CD4-positive, alpha-beta memory T cell (primary cell): Measurements from ENCODE around the gene GHDC. TPM values are rescaled to one million over a fixed set of nuclear protein-coding genes. Genes with fewer than 3 reads are reported as not detected.
A peak's percentile ranks its signal among the peaks of the same experiment; 100 is the strongest.

Source experiments
- CTCF ChIA-PET: fragments of 350-600 bp; sonication (Branson Sonifier 250); formaldehyde crosslinking; loops from one replicate; lab custom pipeline; 2021; ENCODE audit warnings: inconsistent platforms; ENCODE audit not compliant: partially characterized antibody; lab: Charles Lee
- POLR2A ChIA-PET: fragments of 350-600 bp; sonication (Branson Sonifier 250); formaldehyde crosslinking; loops from one replicate; lab custom pipeline; 2021; ENCODE audit not compliant: partially characterized antibody; lab: Charles Lee
- DNase-seq, 5 donors: peaks; one replicate each; pipeline versions ENCODE4 v3.0.0 to v3.0.0-alpha.2; 2020 to 2022; ENCODE audit warnings: mixed read lengths in 1 of 5
- H3K27ac ChIP-seq: one replicate; pipeline ENCODE4 v1.7.0; 2013; ENCODE audit warnings: low read depth, low read length
- H3K27me3 ChIP-seq: 2 replicates; pipeline ENCODE4 v1.7.0; 2013; ENCODE audit warnings: mild to moderate bottlenecking, low read length, moderate library complexity; ENCODE audit not compliant: insufficient read depth
- H3K36me3 ChIP-seq: 2 replicates; pipeline ENCODE4 v1.7.0; 2013; ENCODE audit warnings: mild to moderate bottlenecking, low read length, moderate library complexity; ENCODE audit not compliant: insufficient read depth
- H3K4me1 ChIP-seq: 2 replicates; pipeline ENCODE4 v1.7.0; 2013; ENCODE audit warnings: mild to moderate bottlenecking, low read length, moderate library complexity; ENCODE audit not compliant: insufficient read depth
- H3K4me3 ChIP-seq, 2 donors: one replicate each; pipeline ENCODE4 v1.7.0; 2013; ENCODE audit warnings: low read length in 2 of 2, mild to moderate bottlenecking in 1 of 2
- H3K9me3 ChIP-seq, 2 donors: one replicate each; pipeline ENCODE4 v1.7.0; 2013; ENCODE audit warnings: low read length in 2 of 2, control low read depth in 1 of 2; ENCODE audit not compliant: control insufficient read depth in 1 of 2
- H3K27ac Mint-ChIP-seq, 7 donors: one replicate each; pipeline ENCODE4 v1.8.0; 2020 to 2021; ENCODE audit warnings: mixed read lengths in 7 of 7, mild to moderate bottlenecking in 6 of 7, inconsistent platforms in 3 of 7, moderate library complexity in 3 of 7
- H3K27me3 Mint-ChIP-seq, 2 donors: one replicate each; pipeline ENCODE4 v1.8.0; 2020 to 2021; ENCODE audit warnings: mixed read lengths in 2 of 2
- H3K36me3 Mint-ChIP-seq, 2 donors: one replicate each; pipeline ENCODE4 v1.8.0; 2020 to 2021; ENCODE audit warnings: mixed read lengths in 2 of 2, inconsistent platforms in 1 of 2, mild to moderate bottlenecking in 1 of 2
- H3K4me1 Mint-ChIP-seq, 4 donors: one replicate each; pipeline ENCODE4 v1.8.0; 2020 to 2021; ENCODE audit warnings: mixed read lengths in 4 of 4, mild to moderate bottlenecking in 1 of 4
- H3K4me3 Mint-ChIP-seq, 8 donors: one replicate each; pipeline ENCODE4 v1.8.0; 2020 to 2021; ENCODE audit warnings: mixed read lengths in 8 of 8, mild to moderate bottlenecking in 7 of 8, moderate library complexity in 6 of 8, inconsistent platforms in 3 of 8
- H3K9me3 Mint-ChIP-seq, 8 donors: one replicate each; pipeline ENCODE4 v1.8.0; 2020 to 2021; ENCODE audit warnings: mixed read lengths in 8 of 8, mild to moderate bottlenecking in 5 of 8, inconsistent platforms in 3 of 8, moderate library complexity in 1 of 8
- intact Hi-C: fragments of 100-400 bp; cut with micrococcal nuclease; formaldehyde crosslinking; loops from one replicate; pipeline ENCODE4 v1.15.1; 2023
- polyA plus RNA-seq, 2 donors: library from polyadenylated mRNA; unstranded; fragments of 300-500 nt; fragmentation: Illumina TruSeq; gene quantifications; one replicate each; pipeline ENCODE4 v1.2.3, GENCODE V29; 2021
- total RNA-seq, 2 experiments: library from RNA; stranded (reverse); gene quantifications; one replicate each; pipeline ENCODE4 v1.2.3, GENCODE V29; 2021

Gene GHDC
- total and polyA plus RNA-seq, 4 experiments from 2014 or later: 12.9 to 25.3 (median 20.9) TPM

DNA sequence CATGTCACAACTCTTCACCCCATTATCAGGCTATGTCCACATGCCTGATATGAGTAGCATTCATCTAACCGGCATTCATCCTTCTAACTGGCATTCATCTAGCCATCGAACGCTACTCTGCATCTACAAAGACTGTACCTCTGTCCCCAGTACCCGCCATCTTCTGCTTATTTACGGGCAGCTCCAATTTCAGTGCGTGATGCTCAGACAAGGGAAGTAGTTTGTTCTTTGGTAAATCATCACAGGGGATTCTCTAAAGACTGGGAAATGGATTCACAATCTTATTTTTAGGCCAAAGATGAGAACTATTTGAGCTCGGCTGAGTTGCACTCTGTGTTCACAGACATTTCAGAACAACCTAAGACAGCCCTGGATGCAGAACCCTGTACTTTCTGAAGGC lies 42.5 kb upstream of the GHDC start:
- peaks cover 0 to 13% of the 10 kb centered on the region in 2 donors for H3K36me3 Mint-ChIP-seq

DNA sequence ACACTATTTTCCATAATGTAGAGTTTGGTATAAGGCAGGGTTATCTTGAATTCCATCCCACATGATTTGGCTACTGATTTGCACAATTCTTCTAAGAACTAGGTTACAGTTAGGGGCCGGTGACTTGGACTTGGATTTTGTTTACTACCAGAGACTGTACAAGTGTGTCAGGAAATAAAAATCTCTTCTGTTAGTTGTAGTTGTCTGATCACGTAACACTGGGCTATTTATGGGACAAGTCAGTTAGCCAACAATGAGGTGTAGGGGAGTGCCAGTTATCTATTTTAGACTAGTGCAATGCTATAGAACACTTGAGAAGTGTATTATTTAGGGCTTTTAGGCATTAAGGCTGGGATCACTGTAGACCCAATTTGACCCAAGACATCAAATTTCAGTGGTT lies 39.7 kb upstream of the GHDC start:
- H3K4me1 ChIP-seq: peaks cover 42% of the 10 kb centered on the region
- CTCF ChIA-PET: interaction anchor here (4.3 kb wide), 1 partner anchor 11 kb away, joined by 22 read pairs; no protein-coding TSS in a partner anchor
- no peak overlapping the region for H3K4me3 ChIP-seq
- H3K36me3 ChIP-seq: peaks cover 18% of the 10 kb centered on the region
- Mint-ChIP-seq H3K4me1 (peaks cover 27 to 55% (median 43%) of the 10 kb centered on the region in 4 donors), H3K27ac (peak overlapping the region in 6 of 7 donors; percentile 8 to 57 (median 45)), H3K4me3 (peak overlapping the region in 1 of 8 donors; percentile 17), H3K9me3 (no peaks in the 10 kb centered on the region), H3K36me3 (peaks cover 5 to 15% of the 10 kb centered on the region in 2 donors), H3K27me3 (no peaks in the 10 kb centered on the region)
- intact Hi-C loops: no loop called here
- no peaks in the 10 kb centered on the region for H3K27me3 ChIP-seq
- H3K27ac ChIP-seq: no peak overlapping the region
- no peak for DNase-seq
- H3K9me3 ChIP-seq: no peaks in the 10 kb centered on the region
- POLR2A ChIA-PET: interaction anchor here (4.5 kb wide), 1 partner anchor 14 kb away, joined by 30 read pairs; no protein-coding TSS in a partner anchor

More for the DNA sequence above, 42.5 kb upstream of the GHDC start:
- no peak overlapping the region for H3K4me3 ChIP-seq
- H3K27me3 ChIP-seq: no peaks in the 10 kb centered on the region
- no peak overlapping the region for H3K27ac ChIP-seq
- H3K4me1 Mint-ChIP-seq: peaks cover 33 to 63% (median 51%) of the 10 kb centered on the region in 4 donors
- CTCF ChIA-PET: interaction anchor here (0.6 to 4.3 kb wide), 3 partner anchors 14 to 53 kb away, joined by 3 to 22 read pairs (median 4); no protein-coding TSS in a partner anchor
- H3K27ac Mint-ChIP-seq: peak overlapping the region in 6 of 7 donors; percentile 7 to 75 (median 46)
- intact Hi-C loops: no loop called here
- H3K36me3 ChIP-seq: peaks cover 7% of the 10 kb centered on the region
- no peaks in the 10 kb centered on the region for H3K9me3 ChIP-seq
- no peaks in the 10 kb centered on the region for H3K27me3 Mint-ChIP-seq
- POLR2A ChIA-PET: interaction anchor here (0.5 to 4.5 kb wide), 3 partner anchors 8 to 40 kb away, joined by 3 to 30 read pairs (median 3); no protein-coding TSS in a partner anchor
- peaks cover 38% of the 10 kb centered on the region for H3K4me1 ChIP-seq
- H3K9me3 Mint-ChIP-seq: no peaks in the 10 kb centered on the region
- no peak overlapping the region for H3K4me3 Mint-ChIP-seq
- DNase-seq: no peak

- intact Hi-C loops: no loop called here
- Mint-ChIP-seq H3K36me3 (peaks cover 8 to 23% of the 10 kb centered on the region in 2 donors), H3K4me1 (peaks cover 28 to 58% (median 42%) of the 10 kb centered on the region in 4 donors), H3K4me3 (no peak overlapping the region), H3K27ac (no peak overlapping the region), H3K27me3 (no peaks in the 10 kb centered on the region), H3K9me3 (no peaks in the 10 kb centered on the region)
- H3K36me3 ChIP-seq: peaks cover 18% of the 10 kb centered on the region
- peaks cover 33% of the 10 kb centered on the region for H3K4me1 ChIP-seq
- no peak overlapping the region for H3K27ac ChIP-seq
- no peaks in the 10 kb centered on the region for H3K9me3 ChIP-seq
- CTCF ChIA-PET: interaction anchor here (1.4 to 1.7 kb wide), 2 partner anchors 11 to 14 kb away, joined by 5 to 6 read pairs; no protein-coding TSS in a partner anchor
- no peak overlapping the region for H3K4me3 ChIP-seq
- DNase-seq: no peak
- POLR2A ChIA-PET: no interaction called here
- no peaks in the 10 kb centered on the region for H3K27me3 ChIP-seq
These were observed 38.9 kb upstream of the GHDC start for GRCh38 chr17:42233156-42233555.

DNA sequence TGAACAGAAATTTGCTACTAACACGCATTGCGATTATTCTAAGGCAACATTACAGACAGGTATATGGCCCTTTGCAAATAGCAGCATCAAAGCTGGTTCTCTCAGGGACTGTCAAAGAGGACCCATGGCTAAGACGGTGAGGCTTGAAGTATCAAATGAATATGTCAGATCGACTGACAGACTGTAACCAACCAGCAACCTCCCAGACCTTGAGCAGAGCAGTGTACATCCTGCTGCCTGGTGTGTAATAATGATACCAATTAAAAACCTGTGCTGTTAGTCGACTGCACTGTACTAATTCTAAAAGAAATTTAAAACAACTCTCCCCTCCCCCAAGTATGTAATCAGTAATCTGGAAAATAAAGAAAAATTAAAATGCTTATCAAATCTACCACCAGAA lies 35.9 kb upstream of the GHDC start:
- Histone ChIP-seq H3K27me3 (no peaks in the 10 kb centered on the region), H3K4me1 (peaks cover 25% of the 10 kb centered on the region), H3K9me3 (no peaks in the 10 kb centered on the region), H3K27ac (no peak overlapping the region), H3K4me3 (no peak overlapping the region), H3K36me3 (peaks cover 21% of the 10 kb centered on the region)
- Mint-ChIP-seq H3K36me3 (peaks cover 10 to 38% of the 10 kb centered on the region in 2 donors), H3K27me3 (no peaks in the 10 kb centered on the region), H3K4me1 (peaks cover 21 to 40% (median 32%) of the 10 kb centered on the region in 4 donors), H3K27ac (peak overlapping the region in 6 of 7 donors; percentile 22 to 88 (median 80)), H3K4me3 (peak overlapping the region in 1 of 8 donors; percentile 7), H3K9me3 (no peaks in the 10 kb centered on the region)
- intact Hi-C loops: no loop called here
- CTCF ChIA-PET: interaction anchor here (0.7 to 0.9 kb wide), 2 partner anchors 83 to 84 kb away, joined by 3 read pairs; no protein-coding TSS in a partner anchor
- POLR2A ChIA-PET: interaction anchor here (1.0 kb wide), 1 partner anchor 58 kb away, joined by 3 read pairs; the partner anchor contains the start of gene STAT5A
- no peak for DNase-seq

DNA sequence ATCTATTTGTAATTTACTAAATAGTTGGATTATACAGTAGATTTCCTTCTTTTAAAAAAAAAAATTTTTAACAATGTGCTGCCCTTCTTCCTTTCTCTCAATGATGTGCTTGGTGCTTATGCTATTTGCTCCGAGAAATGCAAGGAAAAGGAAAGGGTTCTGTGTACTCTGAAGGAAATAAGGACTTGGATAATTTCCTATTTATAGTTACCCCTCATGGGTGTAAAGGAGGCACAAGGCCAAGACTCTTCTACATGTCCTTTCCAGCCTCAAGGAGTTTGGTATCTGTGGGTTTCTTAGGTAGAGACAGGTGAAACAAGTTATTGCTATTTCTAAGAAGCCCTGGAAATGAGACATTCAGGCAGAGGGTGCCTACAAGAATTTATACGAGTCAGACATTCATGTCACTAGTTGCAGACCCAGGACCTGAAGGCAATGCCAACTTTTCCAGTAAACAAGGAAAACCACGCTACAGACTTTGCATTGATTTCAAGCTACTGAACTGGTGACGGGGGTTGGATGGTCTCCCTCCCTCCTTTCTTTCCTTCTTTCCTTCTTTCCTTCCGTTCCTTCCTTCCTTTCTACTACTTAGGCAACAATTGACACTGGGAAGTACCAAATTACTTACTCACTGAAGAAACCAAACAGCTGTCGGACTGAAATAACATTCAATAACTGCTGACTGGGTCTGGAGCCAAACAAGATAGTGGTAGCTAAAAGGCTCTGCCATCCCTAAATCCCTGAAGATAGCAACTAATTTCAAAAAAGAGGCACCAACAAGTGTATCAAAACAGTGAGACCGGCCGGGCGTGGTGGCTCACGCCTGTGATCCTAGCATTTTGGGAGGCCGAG lies 33.8 kb upstream of the GHDC start:
- Mint-ChIP-seq H3K27ac (peak overlapping the region; percentile 0 to 76 (median 48)), H3K9me3 (no peaks in the 10 kb centered on the region), H3K36me3 (peaks cover 16 to 56% of the 10 kb centered on the region in 2 donors), H3K4me1 (peaks cover 9 to 23% (median 17%) of the 10 kb centered on the region in 4 donors), H3K4me3 (no peak overlapping the region), H3K27me3 (no peaks in the 10 kb centered on the region)
- H3K27me3 ChIP-seq: no peaks in the 10 kb centered on the region
- ChIA-PET CTCF (interaction anchor here (0.7 kb wide), 1 partner anchor 281 kb away, joined by 3 read pairs; no protein-coding TSS in a partner anchor), POLR2A (interaction anchor here (0.8 kb wide), 1 partner anchor 67 kb away, joined by 3 read pairs; no protein-coding TSS in a partner anchor)
- intact Hi-C loops: loop anchor here (10.0 kb wide), 1 partner anchor 47 kb away; the partner anchor contains the start of gene STAT5B
- DNase-seq: no peak
- peaks cover 16% of the 10 kb centered on the region for H3K4me1 ChIP-seq
- no peak overlapping the region for H3K27ac ChIP-seq
- H3K4me3 ChIP-seq: no peak overlapping the region
- peaks cover 35% of the 10 kb centered on the region for H3K36me3 ChIP-seq
- no peaks in the 10 kb centered on the region for H3K9me3 ChIP-seq

DNA sequence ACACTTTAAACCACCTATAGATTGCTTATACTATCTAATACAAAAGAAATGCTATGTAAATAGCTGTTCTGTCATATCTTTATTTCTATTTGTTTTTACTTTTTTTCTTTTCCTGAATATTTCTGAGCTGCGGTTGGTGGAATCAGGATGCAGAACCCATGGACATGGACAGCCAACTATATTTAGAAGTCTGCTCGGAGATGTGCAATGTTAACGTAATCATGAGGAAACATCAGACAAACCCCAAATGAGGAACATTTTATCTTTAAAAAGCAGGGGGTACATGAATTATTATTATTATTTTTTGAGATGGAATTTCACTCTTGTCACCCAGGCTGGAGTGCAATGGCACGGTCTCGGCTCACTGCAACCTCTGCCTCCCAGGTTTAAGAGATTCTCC lies 31.4 kb upstream of the GHDC start:
- H3K27ac Mint-ChIP-seq: no peak overlapping the region
- no peaks in the 10 kb centered on the region for H3K27me3 ChIP-seq
- ChIA-PET CTCF (interaction anchor here (1.1 kb wide), 1 partner anchor 87 kb away, joined by 3 read pairs; no protein-coding TSS in a partner anchor), POLR2A (interaction anchor here (4.4 kb wide), 1 partner anchor 62 kb away, joined by 49 read pairs; the partner anchor contains the start of gene STAT5A)
- peaks cover 9% of the 10 kb centered on the region for H3K4me1 ChIP-seq
- H3K4me1 Mint-ChIP-seq: peaks cover 15 to 22% (median 17%) of the 10 kb centered on the region in 4 donors
- H3K9me3 ChIP-seq: no peaks in the 10 kb centered on the region
- no peaks in the 10 kb centered on the region for H3K27me3 Mint-ChIP-seq
- H3K36me3 Mint-ChIP-seq: peaks cover 23 to 66% of the 10 kb centered on the region in 2 donors
- no peak overlapping the region for H3K4me3 Mint-ChIP-seq
- no peak overlapping the region for H3K27ac ChIP-seq
- H3K36me3 ChIP-seq: peaks cover 41% of the 10 kb centered on the region
- DNase-seq: no peak
- no peaks in the 10 kb centered on the region for H3K9me3 Mint-ChIP-seq
- intact Hi-C loops: loop anchor here (10.0 kb wide), 1 partner anchor 49 kb away; the partner anchor contains the start of gene STAT5B
- H3K4me3 ChIP-seq: no peak overlapping the region
